ENCODE results near the gene CDH4.

The CDH4 gene

DNA sequence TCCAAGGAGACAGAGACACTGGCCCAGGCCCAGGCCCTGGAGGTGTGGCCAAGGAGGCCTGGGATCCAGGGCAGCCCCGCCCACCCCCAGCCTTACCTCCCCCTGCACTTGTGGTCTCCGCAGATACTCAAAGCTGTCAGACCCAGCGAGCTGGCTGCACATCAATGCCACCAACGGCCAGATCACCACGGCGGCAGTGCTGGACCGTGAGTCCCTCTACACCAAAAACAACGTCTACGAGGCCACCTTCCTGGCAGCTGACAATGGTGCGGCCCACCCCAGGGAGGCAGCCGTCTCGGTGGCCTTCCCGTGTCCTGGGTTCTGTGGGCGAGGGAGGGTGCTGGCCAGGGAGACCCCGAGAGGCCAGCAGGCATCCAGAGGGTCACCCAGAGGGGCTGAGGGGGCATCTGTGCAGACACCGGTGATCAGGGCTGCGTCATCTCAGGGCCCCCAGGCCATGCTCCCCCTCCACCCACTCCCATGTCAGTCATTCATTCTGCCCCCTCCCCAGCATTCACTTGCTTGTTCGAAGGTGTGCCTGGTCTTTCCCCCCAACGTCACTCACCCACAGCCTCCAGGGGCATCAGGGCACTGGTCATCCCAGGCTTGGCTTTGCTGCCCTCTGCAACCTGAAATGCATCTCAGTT is 672.3 kb downstream of the CDH4 start:
- TF ChIP-seq, protein P1, sequence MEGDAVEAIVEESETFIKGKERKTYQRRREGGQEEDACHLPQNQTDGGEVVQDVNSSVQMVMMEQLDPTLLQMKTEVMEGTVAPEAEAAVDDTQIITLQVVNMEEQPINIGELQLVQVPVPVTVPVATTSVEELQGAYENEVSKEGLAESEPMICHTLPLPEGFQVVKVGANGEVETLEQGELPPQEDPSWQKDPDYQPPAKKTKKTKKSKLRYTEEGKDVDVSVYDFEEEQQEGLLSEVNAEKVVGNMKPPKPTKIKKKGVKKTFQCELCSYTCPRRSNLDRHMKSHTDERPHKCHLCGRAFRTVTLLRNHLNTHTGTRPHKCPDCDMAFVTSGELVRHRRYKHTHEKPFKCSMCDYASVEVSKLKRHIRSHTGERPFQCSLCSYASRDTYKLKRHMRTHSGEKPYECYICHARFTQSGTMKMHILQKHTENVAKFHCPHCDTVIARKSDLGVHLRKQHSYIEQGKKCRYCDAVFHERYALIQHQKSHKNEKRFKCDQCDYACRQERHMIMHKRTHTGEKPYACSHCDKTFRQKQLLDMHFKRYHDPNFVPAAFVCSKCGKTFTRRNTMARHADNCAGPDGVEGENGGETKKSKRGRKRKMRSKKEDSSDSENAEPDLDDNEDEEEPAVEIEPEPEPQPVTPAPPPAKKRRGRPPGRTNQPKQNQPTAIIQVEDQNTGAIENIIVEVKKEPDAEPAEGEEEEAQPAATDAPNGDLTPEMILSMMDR (IDR thresholded peaks at IDR 0.05; ENCODE audit: low read length, missing control alignments): no peak
- no peak for DNase-seq (ENCODE audit: low read depth)
- H3K4me3 ChIP-seq (replicated peaks; ENCODE audit: low read depth, low read length): no peak overlapping the region

DNA sequence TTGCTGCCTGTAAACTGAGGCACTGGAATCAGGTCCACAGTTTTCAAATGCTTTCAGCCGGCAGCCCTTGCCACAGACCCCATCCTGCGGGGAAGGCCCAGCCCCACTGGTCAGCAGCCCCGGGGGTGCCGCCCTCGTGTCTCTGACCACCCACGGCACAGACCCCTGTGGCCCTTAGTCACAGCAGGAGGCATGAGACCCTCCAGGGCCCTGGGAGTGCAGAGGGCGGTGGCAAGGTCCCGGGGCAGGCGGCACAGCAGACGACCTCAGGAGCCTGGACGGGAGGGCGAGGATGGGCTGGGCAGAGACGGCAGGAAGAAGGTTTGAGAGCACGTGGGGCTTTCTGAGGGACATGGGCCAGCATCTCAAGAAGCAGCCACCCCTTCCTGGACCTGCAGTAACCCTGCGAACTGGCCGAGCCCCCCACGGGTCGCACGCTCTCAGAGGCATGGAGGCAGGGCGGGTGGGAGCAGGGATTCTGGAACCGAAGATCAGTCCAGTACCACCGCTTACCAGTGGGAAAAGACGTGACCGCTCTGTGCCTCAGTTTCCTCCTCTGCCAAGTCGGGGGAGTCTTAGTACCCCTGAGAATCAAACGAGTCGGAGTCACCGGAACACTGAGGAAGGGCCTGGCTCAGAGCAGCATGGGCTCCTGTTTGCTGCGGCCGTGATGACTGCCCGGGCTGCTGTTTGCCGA is 672.9 kb downstream of the CDH4 start:
- H3K4me3 ChIP-seq (replicated peaks; ENCODE audit: low read depth, low read length): no peak overlapping the region
- no peak for DNase-seq (ENCODE audit: low read depth)
- TF ChIP-seq, protein P1 (IDR thresholded peaks at IDR 0.05; ENCODE audit: low read length, missing control alignments): no peak

DNA sequence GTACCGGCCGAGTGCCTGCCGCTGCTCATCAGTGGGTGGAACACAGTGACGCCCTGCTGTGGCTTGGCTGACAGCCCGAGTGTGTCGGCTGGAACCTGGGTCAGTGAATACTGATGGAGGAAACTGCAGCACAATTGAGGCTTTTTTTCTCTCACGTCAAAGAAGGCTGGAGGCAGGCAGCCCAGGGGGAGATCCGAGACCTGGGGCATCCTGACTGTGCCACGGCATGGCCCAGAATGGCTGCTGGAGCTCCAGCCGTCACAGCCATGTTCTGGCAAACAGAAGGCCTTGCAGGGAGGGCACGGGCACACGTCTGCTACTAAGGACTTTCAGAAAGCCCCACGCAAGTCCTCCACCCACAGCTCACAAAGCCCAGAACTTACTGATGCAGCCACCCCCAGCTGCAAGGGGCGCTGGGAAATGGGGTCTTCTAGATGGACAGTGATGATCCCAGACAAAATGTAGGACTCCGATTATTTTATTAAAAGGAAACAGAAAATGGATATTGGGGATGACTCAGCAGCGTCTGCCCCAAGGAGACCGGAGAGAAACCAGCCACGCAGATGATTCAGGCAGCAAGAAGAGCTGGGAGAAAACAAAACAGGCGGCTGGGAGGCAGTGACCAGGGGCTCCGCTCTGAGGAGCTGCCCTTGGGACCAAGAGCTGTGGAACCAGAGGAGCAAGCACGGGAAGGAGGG is 673.6 kb downstream of the CDH4 start:
- TF ChIP-seq, protein P1 (IDR thresholded peaks at IDR 0.05; ENCODE audit: low read length, missing control alignments): no peak

DNA sequence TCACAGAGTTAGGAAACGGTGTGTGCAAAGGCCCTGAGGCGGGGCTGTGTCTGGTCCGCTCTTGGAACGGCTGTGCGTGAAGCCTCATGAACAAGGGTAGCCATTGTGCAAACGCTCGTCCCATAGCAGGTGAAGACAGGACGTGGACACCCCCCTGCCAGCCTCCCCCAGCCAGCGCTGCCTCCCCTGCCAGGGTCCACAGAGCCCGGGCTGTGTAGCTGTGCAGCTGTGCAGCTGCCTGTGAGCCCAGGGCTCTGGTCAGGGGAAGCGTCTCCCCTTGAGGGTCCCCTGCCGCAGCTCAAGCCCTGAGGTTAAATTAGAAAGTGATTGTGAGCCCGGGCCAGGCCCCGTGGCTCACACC is 674.2 kb downstream of the CDH4 start:
- TF ChIP-seq, protein P1 (IDR thresholded peaks at IDR 0.05; ENCODE audit: low read length, missing control alignments): no peak
- no peak for DNase-seq (ENCODE audit: low read depth)
- H3K4me3 ChIP-seq (replicated peaks; ENCODE audit: low read depth, low read length): no peak overlapping the region

More for the DNA sequence above, 673.6 kb downstream of the CDH4 start:
- H3K4me3 ChIP-seq (replicated peaks; ENCODE audit: low read depth, low read length): no peak overlapping the region
- peak; percentile 16 for DNase-seq (ENCODE audit: low read depth)

DNA sequence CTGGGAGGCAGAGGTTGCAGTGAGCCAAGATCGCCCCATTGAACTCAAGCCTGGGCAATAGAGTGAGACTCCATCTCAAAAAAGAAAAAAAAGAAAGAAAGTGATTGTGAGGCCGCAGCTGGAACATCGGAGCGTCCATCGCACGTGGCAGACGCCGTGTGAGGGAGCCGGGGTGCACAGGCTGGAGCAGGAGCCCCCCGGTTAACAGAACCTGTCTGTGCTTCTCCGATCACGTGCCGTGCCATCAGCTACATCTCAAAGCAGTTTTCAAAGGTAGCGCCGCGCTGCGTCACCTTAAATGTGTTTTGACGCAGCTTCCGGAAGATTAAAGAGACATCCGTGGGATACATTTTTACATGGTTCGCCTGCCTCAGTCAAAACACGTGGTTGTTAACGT is 674.7 kb downstream of the CDH4 start:
- no peak overlapping the region for H3K4me3 ChIP-seq (replicated peaks; ENCODE audit: low read depth, low read length)
- TF ChIP-seq, protein P1 (IDR thresholded peaks at IDR 0.05; ENCODE audit: low read length, missing control alignments): no peak
- no peak for DNase-seq (ENCODE audit: low read depth)

DNA sequence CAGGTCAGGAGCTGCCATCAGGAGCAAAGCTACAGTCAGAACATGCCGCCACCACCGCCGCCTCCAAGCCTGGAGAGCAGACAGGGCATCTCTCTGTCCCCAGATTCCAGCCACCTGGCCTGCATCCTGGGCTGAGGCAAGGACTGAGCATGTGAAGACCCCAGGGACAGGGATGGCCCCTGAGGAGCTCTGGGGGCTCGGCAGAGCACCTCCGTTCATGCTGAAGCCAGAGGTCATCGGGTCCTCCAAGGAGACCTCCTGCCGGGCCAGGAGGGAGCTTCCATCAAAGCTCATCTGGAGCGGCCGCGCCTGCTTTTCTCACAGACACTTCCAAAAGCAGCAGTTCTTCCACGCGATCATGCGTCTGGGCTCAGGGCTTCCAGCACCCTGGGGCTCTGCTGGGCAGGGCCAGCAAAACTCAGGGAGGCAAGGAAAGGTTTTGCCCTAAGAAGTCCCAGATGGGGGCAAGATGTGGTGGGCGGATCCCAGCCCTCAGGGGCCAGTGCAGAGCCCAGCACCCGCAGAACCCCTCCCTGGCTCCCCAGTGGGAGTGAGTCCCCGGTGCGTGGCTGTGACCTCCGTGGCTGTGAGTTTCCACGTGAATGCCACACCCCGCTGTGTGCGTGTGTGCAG is 675.2 kb downstream of the CDH4 start:
- H3K4me3 ChIP-seq (replicated peaks; ENCODE audit: low read depth, low read length): no peak overlapping the region
- no peak for DNase-seq (ENCODE audit: low read depth)
- TF ChIP-seq, protein P1 (IDR thresholded peaks at IDR 0.05; ENCODE audit: low read length, missing control alignments): no peak
